OCI-LY7 (cell line): Measurements from ENCODE around the gene ADARB2. TPM values are rescaled to one million over a fixed set of nuclear protein-coding genes. Genes with fewer than 3 reads are reported as not detected.

Source experiments
- BruUV-seq: library from RNA; stranded (reverse); fragments of 400-500 nt; replicated peaks from 2 replicates; lab custom pipeline; 2021; lab: Mats Ljungman, UMichigan
- CTCF ChIA-PET: fragments of 300-600 bp; sonication (Branson Sonifier 250); formaldehyde crosslinking; loops from one replicate; lab custom pipeline; 2022; ENCODE audit warnings: antibody characterized with exemption; ENCODE audit not compliant: unreplicated experiment; lab: Charles Lee
- POLR2A ChIA-PET: fragments of 300-600 bp; sonication (Branson Sonifier 250); formaldehyde crosslinking; loops from one replicate; lab custom pipeline; 2022; ENCODE audit warnings: antibody characterized with exemption; lab: Charles Lee
- DNase-seq: peaks from one replicate; pipeline ENCODE4 v3.0.0-alpha.2; 2015; ENCODE audit warnings: low spot score
- H2AFZ ChIP-seq: fragments of 200-600 bp; sonication (generic), shearing (Covaris generic); 2 replicates; pipeline ENCODE4 v1.6.1; 2014; ENCODE audit warnings: mild to moderate bottlenecking, antibody characterized with exemption, low read length, moderate library complexity
- H3K27ac ChIP-seq: fragments of 200-600 bp; sonication (generic); 2 replicates; pipeline ENCODE4 v1.5.1; 2014; ENCODE audit warnings: mixed run types, low read depth, mild to moderate bottlenecking, moderate library complexity, low read length, inconsistent platforms; ENCODE audit not compliant: poor library complexity, severe bottlenecking
- H3K36me3 ChIP-seq: fragments of 200-600 bp; sonication (generic); 2 replicates; pipeline ENCODE4 v1.6.1; 2014; ENCODE audit warnings: mild to moderate bottlenecking, antibody characterized with exemption, low read length, moderate library complexity, mixed read lengths; ENCODE audit not compliant: insufficient read depth
- H3K4me1 ChIP-seq: fragments of 200-600 bp; sonication (generic); 2 replicates; pipeline ENCODE4 v1.5.1; 2014; ENCODE audit warnings: mild to moderate bottlenecking, low read length; ENCODE audit not compliant: insufficient read depth, poor library complexity, severe bottlenecking
- H3K4me2 ChIP-seq: fragments of 200-600 bp; sonication (generic); 2 replicates; pipeline ENCODE4 v1.6.1; 2014; ENCODE audit warnings: mild to moderate bottlenecking, low read length
- H3K4me3 ChIP-seq: fragments of 200-600 bp; sonication (generic); 2 replicates; pipeline ENCODE4 v1.5.1; 2014; ENCODE audit warnings: mild to moderate bottlenecking, low read depth, low read length; ENCODE audit not compliant: poor library complexity, severe bottlenecking
- H3K79me2 ChIP-seq: fragments of 200-600 bp; sonication (generic); 2 replicates; pipeline ENCODE4 v1.6.1; 2016; ENCODE audit warnings: low read depth, mild to moderate bottlenecking, low read length, moderate library complexity, mixed read lengths; ENCODE audit not compliant: insufficient read depth
- H3K9me2 ChIP-seq: fragments of 200-600 bp; sonication (generic); 2 replicates; pipeline ENCODE4 v1.6.1; 2016; ENCODE audit warnings: mild to moderate bottlenecking, low read length, mixed read lengths; ENCODE audit not compliant: insufficient read depth
- H3K9me3 ChIP-seq: fragments of 200-600 bp; sonication (generic); 2 replicates; pipeline ENCODE4 v1.6.1; 2014; ENCODE audit warnings: mild to moderate bottlenecking, mixed run types, low read length, mixed read lengths
- H4K20me1 ChIP-seq: fragments of 200-600 bp; sonication (generic); 2 replicates; pipeline ENCODE4 v1.6.1; 2014; ENCODE audit warnings: mild to moderate bottlenecking, antibody characterized with exemption, low read length, moderate library complexity, mixed read lengths; ENCODE audit not compliant: insufficient read depth
- EZH2phosphoT487 ChIP-seq: fragments of 200-600 bp; sonication (generic); IDR thresholded peaks from 2 replicates; pipeline ENCODE4 v1.6.1; 2018; ENCODE audit warnings: low read depth, borderline replicate concordance, mild to moderate bottlenecking, mixed run types, antibody characterized with exemption, low read length, moderate library complexity, mixed read lengths
- intact Hi-C: fragments of 100-400 bp; cut with micrococcal nuclease; formaldehyde crosslinking; loops from one replicate; pipeline ENCODE4 v1.10.0; 2022; ENCODE audit not compliant: unreplicated experiment
- total RNA-seq, 2 experiments: library from RNA; depleted of rRNA in 1 of 2; stranded (reverse); fragments of >200 nt in 1 of 2; shearing (Covaris generic) in 1 of 2; gene quantifications; 2 replicates each; pipeline ENCODE4 v1.2.3, GENCODE V29; 2014 to 2022
- TF ChIP-seq, protein P1 (sequence below): fragments of 200-600 bp; sonication (generic); conservative IDR thresholded peaks from 2 replicates; pipeline ENCODE4 v1.5.1; 2014; ENCODE audit warnings: mild to moderate bottlenecking, antibody characterized with exemption, low read length, moderate library complexity, mixed read lengths

Gene ADARB2
- total RNA-seq, 2 experiments from 2014 or later = 0.03 TPM; not detected in 1

DNA sequence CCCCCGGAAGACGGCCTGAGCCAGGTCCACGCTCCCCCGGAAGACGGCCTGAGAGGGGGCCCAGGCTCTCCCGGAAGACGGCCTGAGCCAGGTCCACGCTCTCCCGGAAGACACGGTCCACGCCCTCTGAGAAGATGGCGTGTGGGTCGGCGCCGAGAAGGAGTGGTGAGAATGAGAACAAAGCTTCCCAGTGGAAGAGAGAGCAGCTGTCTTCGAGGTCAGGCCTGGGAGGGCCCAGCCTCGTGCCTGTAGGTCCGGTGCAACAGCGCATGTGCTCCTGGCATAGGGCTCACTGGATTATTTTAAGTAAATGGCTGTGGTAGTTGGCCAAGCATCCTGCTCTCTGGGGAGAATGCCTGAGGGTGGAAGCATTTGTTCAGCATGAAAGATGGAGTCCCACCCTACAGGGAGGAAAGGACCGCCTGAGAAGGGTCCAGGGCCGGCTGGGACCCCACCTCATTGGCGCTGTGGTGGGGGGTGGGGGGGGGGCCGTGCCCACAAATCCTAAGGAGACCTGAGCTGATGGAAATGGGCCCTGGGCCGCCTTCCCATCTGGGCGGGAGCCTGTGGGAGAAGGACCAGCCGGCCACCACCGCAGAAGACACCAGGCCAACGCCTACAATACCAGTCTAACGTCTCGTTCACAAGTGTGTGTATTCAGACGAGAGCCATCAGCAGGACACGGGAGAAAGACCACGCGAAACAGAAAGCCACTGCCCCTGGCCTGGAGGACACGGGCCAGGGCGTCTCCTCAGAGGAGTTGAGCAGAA is 471.1 kb downstream of the ADARB2 start:
- H3K4me3 ChIP-seq = no peak overlapping the region
- H2AFZ ChIP-seq = no peak overlapping the region
- no peaks in the 10 kb centered on the region for H3K79me2 ChIP-seq
- intact Hi-C loops = no loop called here
- TF ChIP-seq EZH2phosphoT487 = no peak
- TF ChIP-seq, protein P1, sequence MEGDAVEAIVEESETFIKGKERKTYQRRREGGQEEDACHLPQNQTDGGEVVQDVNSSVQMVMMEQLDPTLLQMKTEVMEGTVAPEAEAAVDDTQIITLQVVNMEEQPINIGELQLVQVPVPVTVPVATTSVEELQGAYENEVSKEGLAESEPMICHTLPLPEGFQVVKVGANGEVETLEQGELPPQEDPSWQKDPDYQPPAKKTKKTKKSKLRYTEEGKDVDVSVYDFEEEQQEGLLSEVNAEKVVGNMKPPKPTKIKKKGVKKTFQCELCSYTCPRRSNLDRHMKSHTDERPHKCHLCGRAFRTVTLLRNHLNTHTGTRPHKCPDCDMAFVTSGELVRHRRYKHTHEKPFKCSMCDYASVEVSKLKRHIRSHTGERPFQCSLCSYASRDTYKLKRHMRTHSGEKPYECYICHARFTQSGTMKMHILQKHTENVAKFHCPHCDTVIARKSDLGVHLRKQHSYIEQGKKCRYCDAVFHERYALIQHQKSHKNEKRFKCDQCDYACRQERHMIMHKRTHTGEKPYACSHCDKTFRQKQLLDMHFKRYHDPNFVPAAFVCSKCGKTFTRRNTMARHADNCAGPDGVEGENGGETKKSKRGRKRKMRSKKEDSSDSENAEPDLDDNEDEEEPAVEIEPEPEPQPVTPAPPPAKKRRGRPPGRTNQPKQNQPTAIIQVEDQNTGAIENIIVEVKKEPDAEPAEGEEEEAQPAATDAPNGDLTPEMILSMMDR = no peak
- no peaks in the 10 kb centered on the region for H3K9me3 ChIP-seq
- no peaks in the 10 kb centered on the region for H3K4me1 ChIP-seq
- no TSS peak for BruUV-seq
- CTCF ChIA-PET = no interaction called here
- no peak overlapping the region for H3K27ac ChIP-seq
- DNase-seq = no peak
- no peaks in the 10 kb centered on the region for H3K36me3 ChIP-seq
- H4K20me1 ChIP-seq = no peaks in the 10 kb centered on the region
- POLR2A ChIA-PET = no interaction called here
- H3K4me2 ChIP-seq = no peak overlapping the region
- H3K9me2 ChIP-seq = no peaks in the 10 kb centered on the region

DNA sequence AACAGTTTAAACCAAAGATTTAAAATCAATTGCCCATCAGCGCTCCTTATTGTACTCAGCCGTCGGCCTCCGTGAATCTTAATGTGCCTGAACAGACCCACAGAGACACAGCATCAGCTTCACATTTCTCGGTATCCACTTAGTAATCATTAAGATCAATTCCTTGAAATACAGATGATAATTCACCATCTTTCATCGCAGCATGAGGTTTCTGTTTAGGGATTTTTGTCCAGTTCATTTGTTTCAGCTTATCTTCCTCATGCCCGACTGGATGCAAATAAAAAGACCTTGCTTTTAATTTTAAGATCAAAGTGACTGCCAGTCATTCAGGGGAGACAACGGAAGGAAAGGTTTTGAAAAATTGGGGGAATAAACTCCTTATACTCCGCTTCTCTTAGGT is 473.3 kb downstream of the ADARB2 start:
- intact Hi-C loops = no loop called here
- no TSS peak for BruUV-seq
- H3K4me2 ChIP-seq = no peak overlapping the region

More for the DNA sequence above, 473.3 kb downstream of the ADARB2 start:
- H3K4me1 ChIP-seq = no peaks in the 10 kb centered on the region
- ChIA-PET CTCF (no interaction called here), POLR2A (no interaction called here)
- no peaks in the 10 kb centered on the region for H3K9me3 ChIP-seq
- no peaks in the 10 kb centered on the region for H3K36me3 ChIP-seq
- DNase-seq = no peak
- TF ChIP-seq, protein P1 = no peak
- no peak for TF ChIP-seq EZH2phosphoT487
- no peak overlapping the region for H3K4me3 ChIP-seq
- H3K9me2 ChIP-seq = no peaks in the 10 kb centered on the region
- no peaks in the 10 kb centered on the region for H4K20me1 ChIP-seq
- no peak overlapping the region for H3K27ac ChIP-seq
- H3K79me2 ChIP-seq = no peaks in the 10 kb centered on the region
- H2AFZ ChIP-seq = no peak overlapping the region
